Left renal cortex interstitium (tissue), 4 donors: ENCODE measurements around the gene CYB561A3. TPM values are rescaled to one million over a fixed set of nuclear protein-coding genes. Genes with fewer than 3 reads are reported as not detected.
"Not testable (repeated sequence)": the region's sequence is repeated elsewhere in the genome, so short reads cannot be mapped to it uniquely, and the experiment has no call there.

Source experiments
- DNase-seq, 4 donors: peaks; one replicate each; pipeline ENCODE4 v3.0.0-alpha.2; 2013; ENCODE audit warnings: low read depth in 4 of 4, low spot score in 2 of 4, missing footprints in 1 of 4
- polyA plus RNA-seq, 4 donors: library from polyadenylated mRNA; unstranded; fragments of 120-200 nt; gene quantifications; one replicate each; pipeline ENCODE4 v1.2.1, GENCODE V29; 2013; ENCODE audit not compliant: insufficient read length in 4 of 4

The CYB561A3 gene
- 10 to 100 TPM; 23.9 to 33.4 (median 30.2) TPM for polyA plus RNA-seq

- peak; percentile 84 to 91 (median 89) for DNase-seq
Observed at GRCh38 chr11:61361741-61362541, at the start of gene CYB561A3, which contains the start of gene TMEM138. CYB561A3 (minus strand) TSS chr11:61361882; CDS start chr11:61356713, 5,169 bp downstream. TMEM138 (plus strand) TSS chr11:61362374; CDS start chr11:61364391, 2,017 bp downstream.

GRCh38 chr11:61406991-61407728 lies 45.5 kb upstream of the CYB561A3 start:
- no peak for DNase-seq

- DNase-seq: no peak
Observed at GRCh38 chr11:61406067-61406466, 44.4 kb upstream of the CYB561A3 start.

- no peak for DNase-seq
Observed at GRCh38 chr11:61404641-61405040, 43.0 kb upstream of the CYB561A3 start.

DNA sequence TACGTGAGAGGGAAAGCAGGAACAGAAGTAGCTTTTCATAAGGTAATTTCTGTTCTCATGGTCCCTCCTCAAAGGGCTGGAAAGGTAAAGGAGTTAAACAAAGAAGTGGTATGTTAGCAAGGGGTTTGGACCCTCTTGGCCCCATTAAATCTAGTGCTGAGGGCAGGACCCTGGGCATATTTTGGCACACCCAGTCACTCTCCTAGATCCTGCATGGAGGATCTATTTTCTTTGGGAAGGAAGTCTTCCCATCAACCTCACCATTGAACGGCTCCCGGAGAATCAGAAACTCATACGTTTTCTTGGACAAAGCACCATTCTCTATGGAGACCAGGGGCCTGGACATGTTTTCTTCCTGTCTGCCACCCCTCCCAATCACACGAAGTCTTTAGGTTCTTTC lies 42.4 kb upstream of the CYB561A3 start:
- no peak for DNase-seq

- no peak for DNase-seq
Observed at GRCh38 chr11:61403658-61404057, 42.0 kb upstream of the CYB561A3 start.

- no peak for DNase-seq
Observed at GRCh38 chr11:61401573-61401972, 39.9 kb upstream of the CYB561A3 start.

GRCh38 chr11:61401173-61401572 lies 39.5 kb upstream of the CYB561A3 start:
- no peak for DNase-seq

DNA sequence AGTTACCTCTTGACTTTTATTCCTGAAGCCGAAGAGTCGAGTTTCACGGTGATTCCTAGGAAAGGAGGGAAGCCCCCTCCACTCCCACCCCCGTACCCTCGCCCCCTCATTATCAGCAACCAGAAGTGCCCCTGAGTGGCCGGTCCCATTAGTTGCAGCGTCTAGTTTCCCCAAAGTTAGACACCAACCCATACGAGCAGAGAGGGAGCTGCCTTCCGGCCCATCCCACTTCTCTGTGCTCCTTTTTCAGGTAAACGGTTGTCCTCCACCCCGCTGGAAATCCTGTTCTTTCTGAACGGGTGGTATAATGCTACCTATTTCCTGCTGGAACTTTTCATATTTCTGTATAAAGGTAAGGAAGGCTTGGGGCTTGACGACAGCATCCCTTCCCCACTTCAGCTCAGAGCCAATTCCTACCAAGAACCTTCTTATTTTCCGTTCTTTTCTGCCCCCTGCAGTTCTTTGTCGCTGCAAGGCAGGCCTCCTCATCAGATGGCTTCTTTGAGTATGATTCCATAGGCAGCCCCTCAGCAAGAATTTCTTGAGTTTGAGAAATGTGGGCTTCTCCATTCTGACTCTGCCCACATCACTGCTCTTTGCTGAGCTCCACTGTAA lies 31.4 kb upstream of the CYB561A3 start:
- peak in 1 of 4 donors; percentile 10 for DNase-seq

GRCh38 chr11:61390161-61390560 lies 28.5 kb upstream of the CYB561A3 start:
- no peak for DNase-seq

GRCh38 chr11:61384271-61385242 lies 22.9 kb upstream of the CYB561A3 start:
- DNase-seq: no peak

DNA sequence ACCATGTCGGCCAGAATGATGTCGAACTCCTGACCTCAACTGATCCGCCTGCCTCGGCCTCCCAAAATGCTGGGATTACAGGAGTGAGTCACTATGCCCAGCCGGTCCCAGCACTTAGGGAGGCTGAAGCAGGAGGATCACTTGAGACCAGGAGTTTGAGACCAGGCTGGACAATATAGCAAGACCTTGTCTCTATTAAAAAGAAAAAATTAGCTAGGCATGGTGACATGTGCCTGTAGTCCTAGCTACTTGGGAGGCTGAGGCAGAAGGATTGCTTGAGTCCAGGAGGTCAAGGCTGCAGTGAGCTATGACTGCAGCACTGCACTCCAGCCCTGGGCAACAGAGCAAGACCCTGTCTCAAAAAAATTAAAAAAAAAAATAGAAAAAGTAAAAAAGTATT lies 22.2 kb upstream of the CYB561A3 start:
- not testable (repeated sequence) for DNase-seq

- no peak for DNase-seq
Observed at GRCh38 chr11:61380884-61381283, 19.2 kb upstream of the CYB561A3 start.

- DNase-seq: no peak
Observed at GRCh38 chr11:61378713-61379313, 17.1 kb upstream of the CYB561A3 start.

DNA sequence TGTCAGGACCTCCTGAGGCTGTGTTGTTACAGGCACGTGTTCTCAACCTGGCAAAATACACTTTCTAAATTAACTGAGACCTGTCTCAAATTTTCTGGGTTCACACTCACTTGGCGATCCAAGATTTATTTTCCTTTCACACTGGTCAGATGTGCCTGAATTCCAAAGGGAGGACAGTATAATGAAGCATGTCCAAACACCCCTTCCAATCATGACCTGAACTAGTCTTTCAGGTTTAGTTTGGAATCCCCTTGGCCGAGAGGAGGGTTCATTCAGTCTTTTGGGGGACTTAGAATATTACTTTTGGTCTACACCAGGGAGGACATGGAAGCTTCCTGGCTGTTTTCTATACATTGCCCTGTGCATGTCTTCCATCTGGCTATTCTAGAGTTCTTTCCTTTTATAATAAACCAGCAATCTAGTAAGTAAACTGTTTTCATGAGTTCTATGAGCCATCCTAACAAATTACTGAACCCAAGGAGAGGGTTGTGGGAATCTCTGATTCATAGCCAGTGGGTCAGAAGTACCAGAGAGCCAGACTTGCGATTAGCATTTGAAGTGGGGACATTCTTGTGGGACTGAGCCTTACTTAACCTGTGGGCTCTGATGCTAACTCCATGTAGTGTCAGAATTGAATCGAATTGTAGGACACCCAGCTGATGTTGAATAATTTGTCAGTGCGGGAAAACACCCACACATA lies 15.9 kb upstream of the CYB561A3 start:
- DNase-seq: no peak

DNA sequence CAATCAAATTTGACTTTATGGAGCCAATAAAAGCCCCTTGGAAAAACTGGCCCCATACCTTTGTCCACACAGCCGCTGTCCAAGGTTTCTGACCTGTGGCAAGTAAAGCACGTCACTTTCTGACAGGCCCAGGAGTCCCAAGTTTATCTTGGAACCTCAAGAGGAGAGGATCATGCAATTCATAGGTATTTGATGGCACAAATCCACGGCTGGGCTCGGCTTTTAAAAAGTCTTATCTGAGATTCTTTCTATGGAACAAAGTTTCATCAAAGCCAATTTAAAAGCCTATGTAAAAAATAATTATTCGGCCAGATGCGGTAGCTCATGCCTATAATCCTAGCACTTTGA lies 14.1 kb upstream of the CYB561A3 start:
- no peak for DNase-seq

DNA sequence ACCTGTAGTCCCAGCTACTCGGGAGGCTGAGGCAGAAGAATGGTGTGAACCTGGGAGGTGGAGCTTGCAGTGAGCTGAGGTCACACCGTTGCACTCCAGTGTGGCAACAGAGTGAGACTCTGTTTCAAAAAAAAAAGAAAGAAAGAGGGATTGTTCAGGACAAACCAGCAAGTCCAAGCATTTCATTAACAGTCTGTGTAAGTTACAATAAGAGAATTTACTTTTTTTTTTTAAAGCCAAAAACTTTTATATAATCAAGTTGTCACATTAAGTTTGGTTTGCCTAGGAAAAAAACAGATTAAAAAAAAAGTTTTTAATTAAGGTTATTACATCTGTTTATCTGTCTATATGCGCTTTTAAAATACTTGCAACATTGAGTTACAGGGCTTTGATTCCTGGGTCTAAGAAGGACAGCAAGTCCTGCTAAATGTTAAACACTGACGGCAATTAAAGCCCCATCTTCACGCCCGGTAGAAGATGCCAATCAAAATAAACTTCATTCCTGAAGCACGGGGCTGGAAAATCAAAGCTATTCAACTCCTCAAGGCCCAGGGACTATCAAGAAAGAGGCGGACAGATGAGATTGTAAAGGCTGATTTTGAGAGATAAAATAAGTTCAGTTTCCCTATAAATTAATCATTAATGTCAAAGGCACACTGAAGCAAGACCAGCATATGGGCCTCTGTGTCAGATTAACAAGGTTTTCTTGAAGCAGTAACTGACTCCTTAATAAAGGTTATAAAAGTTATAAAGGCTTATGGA lies 11.2 kb upstream of the CYB561A3 start:
- DNase-seq: no peak

GRCh38 chr11:61370349-61371005 lies 8.8 kb upstream of the CYB561A3 start:
- no peak for DNase-seq
